ENCODE measurements around the gene CXCL10. TPM values are rescaled to one million over a fixed set of nuclear protein-coding genes. Genes with fewer than 3 reads are reported as not detected.

CXCL10 gene
- total RNA-seq, 1 experiment from 2014 or later, result not detected

DNA sequence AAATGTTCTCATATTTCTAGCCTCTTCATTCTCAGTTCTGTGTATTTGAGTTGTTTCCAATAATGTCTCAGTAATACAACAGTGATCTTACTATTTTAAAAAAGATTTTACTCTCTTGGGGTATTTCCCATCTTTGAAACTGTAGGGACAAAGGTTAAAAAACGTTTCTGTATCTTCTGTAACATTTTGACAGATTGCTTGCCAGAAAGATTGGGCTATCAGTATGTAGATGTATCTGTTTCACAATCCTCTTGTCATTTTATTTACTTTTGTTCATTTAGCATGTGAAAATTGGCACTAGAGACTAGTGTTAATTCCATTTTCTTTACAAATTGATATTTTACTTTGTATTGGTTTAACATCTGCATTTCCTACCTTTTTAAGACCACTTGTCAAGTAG is 9.8 kb downstream of the CXCL10 start:
- H3K9me3 ChIP-seq (ENCODE audit: control insufficient read depth, insufficient read depth, low read depth, low read length), result no peaks in the 10 kb centered on the region
- TF ChIP-seq, protein P1, sequence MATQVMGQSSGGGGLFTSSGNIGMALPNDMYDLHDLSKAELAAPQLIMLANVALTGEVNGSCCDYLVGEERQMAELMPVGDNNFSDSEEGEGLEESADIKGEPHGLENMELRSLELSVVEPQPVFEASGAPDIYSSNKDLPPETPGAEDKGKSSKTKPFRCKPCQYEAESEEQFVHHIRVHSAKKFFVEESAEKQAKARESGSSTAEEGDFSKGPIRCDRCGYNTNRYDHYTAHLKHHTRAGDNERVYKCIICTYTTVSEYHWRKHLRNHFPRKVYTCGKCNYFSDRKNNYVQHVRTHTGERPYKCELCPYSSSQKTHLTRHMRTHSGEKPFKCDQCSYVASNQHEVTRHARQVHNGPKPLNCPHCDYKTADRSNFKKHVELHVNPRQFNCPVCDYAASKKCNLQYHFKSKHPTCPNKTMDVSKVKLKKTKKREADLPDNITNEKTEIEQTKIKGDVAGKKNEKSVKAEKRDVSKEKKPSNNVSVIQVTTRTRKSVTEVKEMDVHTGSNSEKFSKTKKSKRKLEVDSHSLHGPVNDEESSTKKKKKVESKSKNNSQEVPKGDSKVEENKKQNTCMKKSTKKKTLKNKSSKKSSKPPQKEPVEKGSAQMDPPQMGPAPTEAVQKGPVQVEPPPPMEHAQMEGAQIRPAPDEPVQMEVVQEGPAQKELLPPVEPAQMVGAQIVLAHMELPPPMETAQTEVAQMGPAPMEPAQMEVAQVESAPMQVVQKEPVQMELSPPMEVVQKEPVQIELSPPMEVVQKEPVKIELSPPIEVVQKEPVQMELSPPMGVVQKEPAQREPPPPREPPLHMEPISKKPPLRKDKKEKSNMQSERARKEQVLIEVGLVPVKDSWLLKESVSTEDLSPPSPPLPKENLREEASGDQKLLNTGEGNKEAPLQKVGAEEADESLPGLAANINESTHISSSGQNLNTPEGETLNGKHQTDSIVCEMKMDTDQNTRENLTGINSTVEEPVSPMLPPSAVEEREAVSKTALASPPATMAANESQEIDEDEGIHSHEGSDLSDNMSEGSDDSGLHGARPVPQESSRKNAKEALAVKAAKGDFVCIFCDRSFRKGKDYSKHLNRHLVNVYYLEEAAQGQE (IDR thresholded peaks at IDR 0.05; ENCODE audit: insufficient read depth in 1 of 2, low read depth in 2 of 2, low read length in 1 of 2), result no peak
- no peak for TF ChIP-seq POLR2AphosphoS5 (IDR thresholded peaks at IDR 0.05; ENCODE audit: low read depth, low read length)
- TF ChIP-seq, protein P2, sequence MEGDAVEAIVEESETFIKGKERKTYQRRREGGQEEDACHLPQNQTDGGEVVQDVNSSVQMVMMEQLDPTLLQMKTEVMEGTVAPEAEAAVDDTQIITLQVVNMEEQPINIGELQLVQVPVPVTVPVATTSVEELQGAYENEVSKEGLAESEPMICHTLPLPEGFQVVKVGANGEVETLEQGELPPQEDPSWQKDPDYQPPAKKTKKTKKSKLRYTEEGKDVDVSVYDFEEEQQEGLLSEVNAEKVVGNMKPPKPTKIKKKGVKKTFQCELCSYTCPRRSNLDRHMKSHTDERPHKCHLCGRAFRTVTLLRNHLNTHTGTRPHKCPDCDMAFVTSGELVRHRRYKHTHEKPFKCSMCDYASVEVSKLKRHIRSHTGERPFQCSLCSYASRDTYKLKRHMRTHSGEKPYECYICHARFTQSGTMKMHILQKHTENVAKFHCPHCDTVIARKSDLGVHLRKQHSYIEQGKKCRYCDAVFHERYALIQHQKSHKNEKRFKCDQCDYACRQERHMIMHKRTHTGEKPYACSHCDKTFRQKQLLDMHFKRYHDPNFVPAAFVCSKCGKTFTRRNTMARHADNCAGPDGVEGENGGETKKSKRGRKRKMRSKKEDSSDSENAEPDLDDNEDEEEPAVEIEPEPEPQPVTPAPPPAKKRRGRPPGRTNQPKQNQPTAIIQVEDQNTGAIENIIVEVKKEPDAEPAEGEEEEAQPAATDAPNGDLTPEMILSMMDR (IDR thresholded peaks at IDR 0.05), result no peak
- TF ChIP-seq TCF7L2 (IDR thresholded peaks at IDR 0.05; ENCODE audit: low read depth, low read length), result no peak
- TF ChIP-seq SIN3A (IDR thresholded peaks at IDR 0.05; ENCODE audit: borderline replicate concordance, insufficient read depth, low read depth, low read length), result no peak
- H3K27ac ChIP-seq (ENCODE audit: low read length), result no peak overlapping the region
- ATAC-seq, result no peak
- BruUV-seq (replicated peaks), result no TSS peak
- H3K36me3 ChIP-seq (ENCODE audit: control insufficient read depth, insufficient read depth, low read length), result no peaks in the 10 kb centered on the region
- intact Hi-C loops (cut with micrococcal nuclease; ENCODE audit: unreplicated experiment) (no loop called here), in situ Hi-C loops (cut with HindIII; ENCODE audit: low pct_unique_long_range_greater_than_20kb, low sequenced_read_pairs) (no loop called here)
- POLR2A ChIA-PET, result no interaction called here
- H3K4me3 ChIP-seq (ENCODE audit: low read depth in 2 of 2, low read length in 2 of 2), result no peak overlapping the region
- H3K27me3 ChIP-seq (ENCODE audit: control insufficient read depth, insufficient read depth, low read length), result no peaks in the 10 kb centered on the region; the same call in 1 of the 2 replicates
- H3K4me1 ChIP-seq (ENCODE audit: control insufficient read depth, insufficient read depth, low read length), result no peaks in the 10 kb centered on the region
- CTCF ChIA-PET, result no interaction called here
- DNase-seq (ENCODE audit: low read depth, low spot score), result no peak

DNA sequence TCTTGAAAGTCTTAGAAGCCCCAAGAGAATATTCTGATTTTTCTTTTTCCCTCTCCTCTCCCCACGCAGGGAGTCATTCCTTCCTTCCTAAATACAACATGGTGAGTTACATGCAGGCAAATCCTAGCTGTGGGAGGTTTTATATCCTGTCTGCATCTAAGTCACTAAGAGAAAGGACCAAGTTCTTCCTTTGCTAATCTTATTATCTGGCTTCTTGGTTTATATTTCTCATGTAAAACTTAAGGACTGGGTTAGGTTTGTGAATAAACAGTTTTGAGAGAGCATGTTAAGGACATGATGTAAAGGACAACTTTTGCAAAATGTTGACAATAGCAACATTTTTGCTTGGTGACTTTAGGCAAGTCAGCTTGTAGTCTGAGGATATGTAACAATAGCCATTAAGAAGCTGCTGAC is 10.9 kb downstream of the CXCL10 start:
- Histone ChIP-seq H3K27me3 (ENCODE audit: control insufficient read depth, insufficient read depth, low read length) (no peaks in the 10 kb centered on the region; the same call in 1 of the 2 replicates), H3K4me3 (ENCODE audit: low read depth in 2 of 2, low read length in 2 of 2) (no peak overlapping the region), H3K4me1 (ENCODE audit: control insufficient read depth, insufficient read depth, low read length) (no peaks in the 10 kb centered on the region), H3K36me3 (ENCODE audit: control insufficient read depth, insufficient read depth, low read length) (no peaks in the 10 kb centered on the region), H3K27ac (ENCODE audit: low read length) (no peak overlapping the region), H3K9me3 (ENCODE audit: control insufficient read depth, insufficient read depth, low read depth, low read length) (no peaks in the 10 kb centered on the region)
- no peak for TF ChIP-seq TCF7L2 (IDR thresholded peaks at IDR 0.05; ENCODE audit: low read depth, low read length)
- TF ChIP-seq SIN3A (IDR thresholded peaks at IDR 0.05; ENCODE audit: borderline replicate concordance, insufficient read depth, low read depth, low read length), result no peak
- no peak for TF ChIP-seq POLR2AphosphoS5 (IDR thresholded peaks at IDR 0.05; ENCODE audit: low read depth, low read length)
- TF ChIP-seq, protein P1 (IDR thresholded peaks at IDR 0.05; ENCODE audit: insufficient read depth in 1 of 2, low read depth in 2 of 2, low read length in 1 of 2), result no peak
- TF ChIP-seq, protein P2 (IDR thresholded peaks at IDR 0.05), result no peak
- no TSS peak for BruUV-seq (replicated peaks)
- CTCF ChIA-PET, result no interaction called here
- POLR2A ChIA-PET, result no interaction called here
- intact Hi-C loops (cut with micrococcal nuclease; ENCODE audit: unreplicated experiment) (no loop called here), in situ Hi-C loops (cut with HindIII; ENCODE audit: low pct_unique_long_range_greater_than_20kb, low sequenced_read_pairs) (no loop called here)
- DNase-seq (ENCODE audit: low read depth, low spot score) (no peak), ATAC-seq (no peak)

All from Panc1 (cell line).